SK-N-MC (cell line): ENCODE data around the gene CRYGN.

ENCODE experiments used
- DNase-seq: peaks from one replicate; pipeline ENCODE4 v3.0.0-alpha.2; 2011; ENCODE audit warnings: low read depth, low spot score
- H3K27ac ChIP-seq: fragments of 200-600 bp; sonication (generic); 2 replicates; pipeline ENCODE4 v1.5.1; 2016; ENCODE audit warnings: mixed run types
- H3K36me3 ChIP-seq: fragments of 200-600 bp; sonication (generic); 2 replicates; pipeline ENCODE4 v1.6.1; 2017; ENCODE audit warnings: antibody characterized with exemption, low read length, mixed read lengths; ENCODE audit not compliant: insufficient read depth
- H3K4me3 ChIP-seq: fragments of 200-600 bp; sonication (generic); 2 replicates; pipeline ENCODE4 v1.5.1; 2016
- H3K9ac ChIP-seq: fragments of 200-600 bp; sonication (generic); 2 replicates; pipeline ENCODE4 v1.8.0; 2017; ENCODE audit warnings: mixed run types, mixed read lengths; ENCODE audit not compliant: insufficient read length
- H3K9me3 ChIP-seq: fragments of 200-600 bp; sonication (generic); 2 replicates; pipeline ENCODE4 v1.6.1; 2017; ENCODE audit warnings: low read depth, mild to moderate bottlenecking, antibody characterized with exemption, low read length, moderate library complexity, mixed read lengths
- EZH2 ChIP-seq: fragments of 200-600 bp; sonication (generic); IDR thresholded peaks from one replicate; pipeline ENCODE4 v1.6.1; 2017; ENCODE audit warnings: antibody characterized with exemption
- FOXP2 ChIP-seq: optimal IDR thresholded peaks from 2 replicates; pipeline ENCODE3; 2011; ENCODE audit warnings: mild to moderate bottlenecking, moderate library complexity; ENCODE audit not compliant: insufficient read depth; ENCODE audit errors: extremely low read length, control extremely low read depth
- POLR2AphosphoS5 ChIP-seq: IDR thresholded peaks from 2 replicates; pipeline ENCODE4 v1.6.1; 2012; ENCODE audit warnings: mild to moderate bottlenecking, low read depth, low read length, borderline replicate concordance

CRYGN gene

DNA sequence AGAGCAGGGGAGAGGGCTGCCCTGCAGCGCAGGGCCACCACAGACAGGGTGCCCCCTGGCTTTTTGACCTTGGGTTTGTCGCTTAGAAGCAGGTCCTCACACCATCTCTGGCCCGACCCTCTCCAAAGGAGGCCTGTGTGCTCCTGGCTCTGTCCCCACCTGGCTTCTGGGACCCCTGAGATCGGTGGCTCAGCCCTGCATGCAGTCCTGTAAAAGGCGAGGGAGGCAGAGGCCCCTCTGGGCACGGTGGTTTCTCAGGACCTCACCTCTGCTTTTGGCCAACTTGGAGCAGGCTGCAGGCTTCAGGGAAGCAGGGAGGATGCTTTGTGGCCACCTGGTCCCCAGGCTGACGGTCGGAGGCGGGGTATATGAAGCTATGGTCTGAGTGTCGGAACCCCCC lies 51.5 kb downstream of the CRYGN start:
- H3K4me3 ChIP-seq, result no peak overlapping the region
- TF ChIP-seq POLR2AphosphoS5 (no peak), FOXP2 (no peak), EZH2 (no peak)
- no peak for DNase-seq

DNA sequence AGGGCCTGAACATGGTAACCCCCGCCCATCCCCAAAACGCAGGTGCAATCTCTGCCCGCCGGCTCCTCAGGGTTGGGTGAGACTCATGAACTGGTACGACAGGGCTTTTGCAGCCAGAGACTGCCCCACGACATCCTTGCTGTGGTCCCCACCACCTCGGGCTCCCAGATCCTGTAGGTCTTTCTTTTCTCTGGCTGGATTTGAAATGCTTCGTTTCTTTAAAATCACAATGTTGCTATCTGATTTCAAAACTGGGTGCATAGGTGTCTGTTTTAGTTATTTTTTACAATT lies 52.0 kb downstream of the CRYGN start:
- no peaks in the 10 kb centered on the region for H3K9me3 ChIP-seq
- no peak for TF ChIP-seq POLR2AphosphoS5
- H3K9ac ChIP-seq, result no peak overlapping the region
- H3K27ac ChIP-seq, result no peak overlapping the region
- no peaks in the 10 kb centered on the region for H3K36me3 ChIP-seq
- H3K4me3 ChIP-seq, result no peak overlapping the region
- no peak for DNase-seq

More for the DNA sequence above, 51.5 kb downstream of the CRYGN start:
- H3K9me3 ChIP-seq, result no peaks in the 10 kb centered on the region
- no peak overlapping the region for H3K9ac ChIP-seq
- H3K27ac ChIP-seq, result no peak overlapping the region
- no peaks in the 10 kb centered on the region for H3K36me3 ChIP-seq

DNA sequence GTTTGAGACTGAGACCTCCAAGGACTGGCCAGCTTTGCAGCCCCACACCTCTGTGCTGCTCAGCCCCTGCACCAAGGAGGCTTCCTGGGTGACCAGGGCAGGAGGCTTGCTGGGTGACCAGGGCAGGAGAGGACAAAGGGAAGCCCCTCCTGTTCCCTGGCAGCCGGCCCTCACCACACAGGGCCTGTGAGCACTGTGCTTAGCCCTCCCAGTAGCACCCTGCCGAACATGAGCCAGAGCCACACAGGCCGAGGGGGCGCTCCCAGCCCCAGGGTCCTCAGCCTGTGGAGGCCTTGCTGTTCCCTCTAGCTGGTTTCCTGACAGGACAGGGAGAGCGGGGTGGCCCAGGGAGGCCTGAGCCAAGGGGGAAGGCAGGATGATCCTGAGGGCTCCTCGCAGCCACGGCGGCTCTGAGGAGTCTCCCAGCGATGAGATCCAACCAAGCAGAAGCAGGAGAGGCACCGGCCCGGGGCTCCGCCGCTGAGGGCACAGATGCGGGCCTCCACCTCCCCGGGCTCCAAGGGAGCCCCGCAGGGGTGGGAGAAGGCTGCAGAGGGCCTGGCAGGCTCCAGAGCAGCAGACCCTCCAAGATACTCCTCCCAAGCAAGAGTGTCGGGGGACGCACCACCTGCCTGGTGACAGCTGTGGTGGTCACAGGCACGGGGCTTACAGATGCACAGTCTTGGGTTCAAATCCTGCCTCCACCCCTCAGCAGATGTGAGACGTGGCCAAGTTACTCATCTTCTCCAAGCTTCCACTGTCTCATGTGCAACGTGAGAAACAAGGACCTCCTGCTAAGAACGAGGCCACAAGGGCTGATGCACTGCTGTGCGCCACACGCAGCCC lies 52.6 kb downstream of the CRYGN start:
- Histone ChIP-seq H3K36me3 (no peaks in the 10 kb centered on the region), H3K27ac (no peak overlapping the region), H3K9me3 (no peaks in the 10 kb centered on the region), H3K9ac (no peak overlapping the region), H3K4me3 (no peak overlapping the region)
- TF ChIP-seq POLR2AphosphoS5 (no peak), EZH2 (no peak), FOXP2 (no peak)
- DNase-seq, result no peak

DNA sequence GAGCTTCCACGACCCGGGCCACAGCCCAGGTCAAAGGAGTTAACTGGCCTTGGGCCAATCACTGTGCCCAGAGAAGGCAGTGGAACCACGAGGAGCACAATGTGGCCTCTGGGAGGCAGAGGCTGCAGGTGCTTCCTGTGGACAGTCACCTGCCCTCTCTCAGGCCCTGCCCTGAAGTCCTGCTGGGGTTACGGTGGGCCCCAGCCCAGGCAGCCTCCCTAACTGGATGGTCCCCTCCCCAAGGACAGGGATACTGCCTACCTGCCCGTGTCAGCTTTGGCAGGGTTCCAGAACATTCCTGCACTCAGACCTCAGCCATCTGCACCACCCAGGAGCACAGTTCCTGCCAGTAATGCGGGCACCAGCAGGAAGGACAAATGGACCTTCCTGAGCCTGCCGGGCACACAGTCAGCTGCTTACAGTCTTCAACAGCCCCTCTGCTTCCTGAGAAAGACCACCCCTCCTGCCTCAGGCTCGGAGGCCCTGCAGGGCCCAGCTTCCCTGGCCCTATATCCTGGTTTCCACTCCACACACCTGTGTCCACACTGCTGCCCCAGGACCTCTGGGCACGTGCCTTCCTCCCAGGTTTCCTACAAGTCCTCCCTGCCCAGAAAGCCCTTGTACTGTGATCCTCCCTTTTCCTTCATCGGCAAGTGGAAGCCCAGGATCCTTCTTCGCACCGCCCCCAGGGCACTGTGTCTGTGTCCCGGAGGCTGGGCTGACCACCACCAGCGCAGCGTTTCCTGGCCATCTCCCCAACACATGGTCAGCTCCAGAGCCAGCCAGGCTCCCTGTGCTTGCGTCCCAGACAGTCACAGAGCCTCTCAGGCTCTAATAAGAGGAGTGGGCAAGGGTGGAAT lies 53.4 kb downstream of the CRYGN start:
- no peak for DNase-seq
- TF ChIP-seq EZH2, result no peak
- TF ChIP-seq FOXP2, result no peak
- no peak for TF ChIP-seq POLR2AphosphoS5
- Histone ChIP-seq H3K4me3 (no peak overlapping the region), H3K27ac (no peak overlapping the region), H3K36me3 (no peaks in the 10 kb centered on the region), H3K9me3 (no peaks in the 10 kb centered on the region), H3K9ac (no peak overlapping the region)

DNA sequence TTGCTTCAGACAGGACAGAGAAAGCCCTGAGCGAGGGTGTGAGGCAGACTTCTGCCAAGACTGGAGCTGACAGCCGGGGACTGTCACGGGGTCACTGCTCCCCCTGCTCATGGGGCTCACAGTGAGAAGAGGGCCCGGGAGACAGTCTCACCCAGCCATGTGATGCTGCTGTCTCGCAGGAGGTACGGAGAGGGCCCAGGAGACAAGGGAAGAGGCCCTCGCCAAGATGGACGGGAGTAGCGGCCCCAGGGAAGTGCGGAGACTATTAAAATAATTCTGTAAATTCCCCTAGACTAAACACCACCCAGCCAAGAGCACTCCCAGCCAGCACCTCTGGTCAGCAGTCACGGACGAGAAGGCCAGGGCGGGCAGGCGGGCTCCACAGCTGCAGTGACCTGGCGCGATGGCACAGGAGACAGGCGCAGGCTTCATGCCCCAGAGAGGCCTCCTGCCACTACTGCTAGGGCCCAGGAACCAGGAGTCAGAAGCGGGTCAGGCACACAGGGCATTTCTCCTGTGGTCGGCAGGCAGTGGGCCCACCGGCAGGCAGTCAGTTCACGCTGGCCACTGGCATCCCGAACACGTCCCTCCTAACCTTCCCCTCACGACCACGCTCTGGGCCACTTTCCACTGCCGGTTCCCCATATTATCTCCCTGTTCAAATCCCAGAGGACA lies 54.2 kb downstream of the CRYGN start:
- no peak overlapping the region for H3K4me3 ChIP-seq
- no peaks in the 10 kb centered on the region for H3K9me3 ChIP-seq
- TF ChIP-seq FOXP2, result no peak
- TF ChIP-seq POLR2AphosphoS5, result no peak
- TF ChIP-seq EZH2, result no peak
- H3K9ac ChIP-seq, result no peak overlapping the region
- H3K27ac ChIP-seq, result no peak overlapping the region
- no peak for DNase-seq
- no peaks in the 10 kb centered on the region for H3K36me3 ChIP-seq

DNA sequence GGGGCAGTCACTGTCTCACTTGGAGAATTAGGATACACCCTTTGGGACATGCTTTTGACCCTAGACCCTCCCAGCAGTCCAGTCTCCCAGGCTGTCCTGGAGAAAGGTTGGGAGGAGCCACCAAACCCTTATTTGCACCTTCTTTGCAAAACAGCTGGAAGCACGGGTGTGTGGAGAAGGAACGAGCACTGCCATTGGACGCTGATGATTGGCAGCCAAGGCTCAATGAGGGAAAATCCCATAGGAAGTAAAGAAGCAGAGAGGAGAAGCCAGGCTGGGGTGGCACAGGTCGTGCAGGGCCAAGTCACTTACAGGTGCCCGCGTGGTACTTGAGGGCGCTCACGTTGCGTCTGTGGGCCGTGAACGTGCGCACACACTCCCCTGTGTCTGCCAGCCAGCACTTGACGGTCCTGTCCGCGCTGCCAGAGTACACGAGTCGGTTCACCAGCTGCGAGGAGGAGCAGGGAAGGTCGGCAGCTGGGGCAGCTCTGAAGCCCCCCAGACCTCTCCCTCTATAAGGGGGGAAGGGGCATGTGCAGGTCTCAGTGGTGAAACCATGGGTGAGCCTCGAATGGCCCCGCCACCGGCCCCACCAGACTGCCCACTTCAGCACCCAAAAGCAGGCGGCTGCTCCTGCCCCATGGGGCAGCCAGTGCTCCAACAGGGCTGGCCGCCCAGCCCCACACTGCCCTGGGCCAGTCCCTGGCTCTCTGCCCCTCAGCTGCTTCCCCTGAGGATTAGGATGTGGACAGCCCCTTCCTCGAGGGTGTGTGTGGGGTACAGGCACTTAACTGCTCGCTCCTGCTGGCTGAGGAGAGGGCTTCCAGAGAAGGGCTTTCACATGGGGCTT lies 54.9 kb downstream of the CRYGN start:
- TF ChIP-seq POLR2AphosphoS5 (no peak), FOXP2 (no peak), EZH2 (no peak)
- Histone ChIP-seq H3K9ac (no peak overlapping the region), H3K36me3 (no peaks in the 10 kb centered on the region), H3K9me3 (no peaks in the 10 kb centered on the region), H3K4me3 (no peak overlapping the region), H3K27ac (no peak overlapping the region)
- no peak for DNase-seq

DNA sequence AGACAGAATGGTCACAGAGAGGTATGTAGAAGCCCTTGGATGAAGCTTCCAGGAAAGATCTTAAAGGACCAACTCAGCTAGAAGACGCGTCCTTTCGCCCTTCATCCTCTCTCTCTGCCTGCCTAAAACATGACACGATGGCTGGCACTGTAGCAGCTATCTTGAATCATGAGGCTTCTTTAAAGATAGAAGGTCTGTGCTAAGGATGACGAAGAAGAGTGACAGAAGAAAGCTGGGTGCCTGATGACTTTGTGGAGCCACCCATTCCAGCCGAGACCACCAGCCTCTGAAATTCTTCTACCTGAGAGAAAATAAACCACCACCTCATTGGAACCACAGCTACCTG lies 55.6 kb downstream of the CRYGN start:
- H3K9me3 ChIP-seq, result no peaks in the 10 kb centered on the region
- TF ChIP-seq POLR2AphosphoS5 (no peak), EZH2 (no peak), FOXP2 (no peak)
- H3K27ac ChIP-seq, result no peak overlapping the region
- H3K36me3 ChIP-seq, result no peaks in the 10 kb centered on the region
- no peak overlapping the region for H3K9ac ChIP-seq
- DNase-seq, result no peak
- H3K4me3 ChIP-seq, result no peak overlapping the region
